Naive B cell (primary cell): ENCODE data around the gene SLC1A7. TPM values are rescaled to one million over a fixed set of nuclear protein-coding genes. Genes with fewer than 3 reads are reported as not detected.
A peak's percentile ranks its signal among the peaks of the same experiment; 100 is the strongest.

Experiments used
- ATAC-seq, 2 donors: fragments of 150-1000 bp; cut with Tn5 transposase; 2 replicates each; pipeline ENCODE4 v1.10.0; 2021; ENCODE audit warnings: low read depth in 2 of 2, mild to moderate bottlenecking in 2 of 2, moderate library complexity in 2 of 2
- DNase-seq: peaks from one replicate; pipeline ENCODE4 v3.0.0; 2022
- H3K27ac Mint-ChIP-seq, 6 donors: one replicate each; pipeline ENCODE4 v1.8.0; 2020 to 2022; ENCODE audit warnings: mild to moderate bottlenecking in 6 of 6, mixed read lengths in 6 of 6, moderate library complexity in 5 of 6, inconsistent platforms in 2 of 6
- H3K27me3 Mint-ChIP-seq, 3 donors: one replicate each; pipeline ENCODE4 v1.8.0; 2021 to 2022; ENCODE audit warnings: mixed read lengths in 3 of 3, mild to moderate bottlenecking in 1 of 3
- H3K36me3 Mint-ChIP-seq, 2 donors: one replicate each; pipeline ENCODE4 v1.8.0; 2020 to 2022; ENCODE audit warnings: mixed read lengths in 2 of 2, inconsistent platforms in 1 of 2, mild to moderate bottlenecking in 1 of 2
- H3K4me1 Mint-ChIP-seq, 3 donors: one replicate each; pipeline ENCODE4 v1.8.0; 2020 to 2022; ENCODE audit warnings: mixed read lengths in 3 of 3, inconsistent platforms in 1 of 3, mild to moderate bottlenecking in 1 of 3, moderate library complexity in 1 of 3
- H3K4me3 Mint-ChIP-seq, 8 donors: one replicate each; pipeline ENCODE4 v1.8.0; 2020 to 2022; ENCODE audit warnings: mild to moderate bottlenecking in 8 of 8, mixed read lengths in 8 of 8, moderate library complexity in 8 of 8, inconsistent platforms in 2 of 8
- H3K9me3 Mint-ChIP-seq, 7 donors: one replicate each; pipeline ENCODE4 v1.8.0; 2020 to 2022; ENCODE audit warnings: mixed read lengths in 7 of 7, mild to moderate bottlenecking in 5 of 7, inconsistent platforms in 2 of 7, moderate library complexity in 1 of 7
- polyA plus RNA-seq, 6 donors: library from polyadenylated mRNA; unstranded; fragments of 300-500 nt; fragmentation: Illumina TruSeq; gene quantifications; one replicate each; pipeline ENCODE4 v1.2.3, GENCODE V29; 2021; ENCODE audit warnings: low read depth in 6 of 6

SLC1A7 gene
- polyA plus RNA-seq, 6 donors from 2014 or later, result not detected

DNA sequence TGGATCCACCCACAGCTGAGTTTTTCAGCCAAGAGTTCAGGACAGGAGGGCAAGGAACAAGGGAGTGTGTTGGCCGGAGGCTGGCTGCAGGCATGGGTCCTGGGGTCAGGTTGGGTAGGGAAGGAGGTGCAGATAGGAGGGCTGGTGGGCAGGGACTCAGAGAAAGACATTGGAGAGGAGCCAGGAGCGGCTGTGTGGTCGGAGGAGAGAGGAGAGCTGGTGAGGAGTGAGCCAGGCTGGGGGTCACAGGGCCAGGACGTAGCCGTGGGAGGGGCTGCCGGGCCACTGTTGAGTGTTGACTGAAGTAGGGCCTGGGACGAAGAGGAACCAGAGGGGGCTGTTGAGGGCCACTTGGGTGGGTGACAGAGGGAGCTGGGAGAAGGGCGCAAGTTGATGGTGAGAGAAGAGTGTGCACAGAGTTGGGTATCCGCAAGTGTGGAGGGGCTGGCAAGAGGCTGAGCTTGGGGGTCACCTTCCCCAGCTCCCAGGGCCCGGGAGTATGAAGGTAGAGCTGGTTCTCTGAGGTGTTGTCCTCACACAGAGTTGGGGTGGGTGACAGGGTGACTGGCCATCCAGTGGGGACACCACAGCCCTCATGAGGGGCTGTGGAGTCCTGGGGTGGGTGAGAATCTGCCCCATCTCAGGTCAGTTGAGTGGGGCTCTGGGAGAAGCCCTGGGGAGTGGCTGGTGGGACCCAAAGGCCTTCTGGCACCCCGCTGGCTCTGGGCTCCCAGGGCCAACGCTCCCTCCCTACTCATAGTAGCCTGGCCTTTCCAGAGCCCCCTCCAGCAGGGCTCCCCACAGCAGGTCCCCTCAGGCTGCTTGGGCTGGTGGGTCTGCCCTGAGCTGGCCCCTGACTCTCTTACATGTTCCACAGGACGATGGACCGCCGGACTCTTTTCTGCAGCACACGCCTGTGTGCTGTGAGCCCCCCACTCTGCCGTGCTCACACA is 58.5 kb downstream of the SLC1A7 start:
- Mint-ChIP-seq H3K4me1 (peaks cover 0 to 8% (median 0%) of the 10 kb centered on the region in 3 donors), H3K9me3 (no peaks in the 10 kb centered on the region), H3K36me3 (no peaks in the 10 kb centered on the region), H3K4me3 (no peak overlapping the region), H3K27ac (peak overlapping the region in 1 of 6 donors; percentile 94), H3K27me3 (peaks cover 0 to 13% (median 10%) of the 10 kb centered on the region in 3 donors)
- DNase-seq, result no peak
- no peak for ATAC-seq

DNA sequence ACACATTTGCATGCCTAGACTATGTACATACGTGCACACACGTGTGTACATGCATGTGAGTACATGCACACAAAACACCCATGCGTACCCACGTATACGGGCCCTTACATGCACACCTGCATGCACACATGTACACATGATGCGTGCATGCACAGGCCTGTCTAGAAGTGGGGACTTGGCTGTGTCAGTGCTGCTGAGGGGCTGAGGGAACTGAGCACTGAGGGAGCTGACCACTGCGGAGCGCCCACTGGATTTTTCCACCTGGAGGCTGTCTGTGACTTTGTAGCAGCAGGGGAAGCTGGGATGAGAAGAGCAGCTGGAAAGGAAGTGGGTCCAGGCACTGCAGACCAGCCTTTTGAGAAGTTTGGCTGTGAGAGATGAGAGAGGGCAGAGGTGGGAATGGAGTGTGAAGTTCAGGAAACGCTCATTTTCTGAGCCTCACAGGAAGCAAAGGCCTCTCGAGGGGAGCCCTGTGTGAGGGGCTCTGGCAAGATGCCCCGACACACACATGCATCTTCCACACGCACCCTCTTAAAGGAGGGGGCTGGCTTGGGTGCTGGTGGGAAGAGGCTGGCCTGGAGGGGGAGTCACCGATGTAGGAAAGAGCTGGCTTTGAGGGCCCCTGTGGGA is 59.5 kb downstream of the SLC1A7 start:
- Mint-ChIP-seq H3K4me3 (no peak overlapping the region), H3K27me3 (peaks cover 0 to 10% (median 9%) of the 10 kb centered on the region in 3 donors), H3K9me3 (no peaks in the 10 kb centered on the region), H3K4me1 (peaks cover 0 to 8% (median 0%) of the 10 kb centered on the region in 3 donors), H3K36me3 (no peaks in the 10 kb centered on the region), H3K27ac (no peak overlapping the region)
- ATAC-seq (no peak), DNase-seq (no peak)

DNA sequence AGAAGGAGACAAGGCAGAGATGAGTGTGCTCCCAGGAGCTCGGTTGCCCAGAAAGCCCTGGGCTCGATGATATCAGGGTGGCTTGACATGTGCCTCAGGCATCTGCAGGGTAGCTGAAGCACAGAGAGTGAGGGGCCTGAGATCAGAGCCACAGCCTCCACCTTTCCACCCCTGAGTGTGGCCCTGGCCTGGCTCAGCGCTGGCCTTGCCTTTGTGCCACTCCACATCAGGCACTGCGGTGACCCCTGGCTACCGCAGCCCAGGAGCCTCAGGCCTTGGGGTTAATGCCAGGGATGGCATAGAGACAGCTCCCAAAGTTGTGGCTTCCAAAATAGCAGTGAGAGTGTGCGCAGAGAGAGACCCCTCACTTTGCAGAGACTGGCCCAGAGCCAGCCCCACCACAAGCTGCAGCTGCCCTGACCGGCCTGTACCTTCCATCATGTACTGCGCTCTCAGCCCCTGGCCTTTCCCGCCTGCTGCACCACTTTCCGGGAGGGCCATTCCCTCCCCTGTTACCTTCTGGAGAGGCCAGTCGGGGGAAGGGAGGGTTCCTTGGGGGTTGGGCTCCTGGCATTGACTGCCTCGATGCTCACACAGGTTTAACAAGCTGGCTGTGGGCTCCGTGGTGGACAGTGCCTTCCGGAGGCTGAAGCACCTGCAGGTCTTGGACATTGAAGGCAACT is 60.9 kb downstream of the SLC1A7 start:
- ATAC-seq (no peak), DNase-seq (no peak)
- H3K9me3 Mint-ChIP-seq, result no peaks in the 10 kb centered on the region
- H3K4me1 Mint-ChIP-seq, result peaks cover 0 to 8% (median 0%) of the 10 kb centered on the region in 3 donors
- no peak overlapping the region for H3K4me3 Mint-ChIP-seq
- H3K27me3 Mint-ChIP-seq, result peaks cover 0 to 10% (median 9%) of the 10 kb centered on the region in 3 donors
- H3K36me3 Mint-ChIP-seq, result no peaks in the 10 kb centered on the region
- H3K27ac Mint-ChIP-seq, result no peak overlapping the region

DNA sequence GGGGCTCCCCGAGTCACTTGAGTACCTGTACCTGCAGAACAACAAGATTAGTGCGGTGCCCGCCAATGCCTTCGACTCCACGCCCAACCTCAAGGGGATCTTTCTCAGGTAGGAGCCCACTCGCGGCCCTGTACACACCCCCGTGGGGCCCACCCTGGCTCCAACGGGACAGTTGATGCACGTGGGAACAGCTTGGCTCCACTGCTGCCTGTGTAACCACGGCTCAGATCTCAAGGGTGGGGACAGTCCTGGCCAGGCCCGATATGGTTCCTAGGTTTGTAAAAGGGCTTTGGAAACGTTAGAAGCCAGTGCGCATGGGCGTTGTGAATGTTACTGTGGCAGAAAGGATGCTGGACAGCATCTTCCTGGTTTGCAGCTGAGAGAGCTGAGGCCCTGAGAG is 61.7 kb downstream of the SLC1A7 start:
- DNase-seq (no peak), ATAC-seq (no peak)
- Mint-ChIP-seq H3K27ac (peak overlapping the region in 1 of 6 donors; percentile 4), H3K27me3 (peaks cover 0 to 10% (median 9%) of the 10 kb centered on the region in 3 donors), H3K9me3 (no peaks in the 10 kb centered on the region), H3K4me1 (peaks cover 0 to 8% (median 0%) of the 10 kb centered on the region in 3 donors), H3K4me3 (no peak overlapping the region), H3K36me3 (no peaks in the 10 kb centered on the region)

DNA sequence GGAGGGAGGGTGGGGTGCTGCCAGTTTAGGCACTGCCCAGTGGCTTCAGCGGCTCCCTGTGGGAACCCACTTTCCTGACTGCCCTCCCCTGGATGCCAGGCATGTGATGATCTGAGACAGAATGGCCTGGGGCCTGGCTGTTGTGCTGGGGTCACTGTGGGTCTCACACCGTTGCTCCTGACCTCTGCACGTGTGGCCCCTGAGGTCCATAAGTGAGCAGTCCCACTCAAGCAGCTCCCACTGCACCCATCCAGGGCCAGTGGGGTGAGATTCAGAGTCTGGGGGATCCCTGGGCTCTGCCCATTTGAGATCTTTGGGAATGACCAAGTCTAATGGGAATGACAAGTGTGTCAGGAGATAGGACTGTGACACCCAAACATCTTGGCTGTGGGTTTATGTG is 62.4 kb downstream of the SLC1A7 start:
- H3K27ac Mint-ChIP-seq, result peak overlapping the region in 1 of 6 donors; percentile 15
- peaks cover 0 to 8% (median 0%) of the 10 kb centered on the region in 3 donors for H3K4me1 Mint-ChIP-seq
- H3K4me3 Mint-ChIP-seq, result no peak overlapping the region
- H3K9me3 Mint-ChIP-seq, result no peaks in the 10 kb centered on the region
- ATAC-seq (no peak), DNase-seq (no peak)
- no peaks in the 10 kb centered on the region for H3K36me3 Mint-ChIP-seq
- peaks cover 3 to 16% (median 13%) of the 10 kb centered on the region in 3 donors for H3K27me3 Mint-ChIP-seq

DNA sequence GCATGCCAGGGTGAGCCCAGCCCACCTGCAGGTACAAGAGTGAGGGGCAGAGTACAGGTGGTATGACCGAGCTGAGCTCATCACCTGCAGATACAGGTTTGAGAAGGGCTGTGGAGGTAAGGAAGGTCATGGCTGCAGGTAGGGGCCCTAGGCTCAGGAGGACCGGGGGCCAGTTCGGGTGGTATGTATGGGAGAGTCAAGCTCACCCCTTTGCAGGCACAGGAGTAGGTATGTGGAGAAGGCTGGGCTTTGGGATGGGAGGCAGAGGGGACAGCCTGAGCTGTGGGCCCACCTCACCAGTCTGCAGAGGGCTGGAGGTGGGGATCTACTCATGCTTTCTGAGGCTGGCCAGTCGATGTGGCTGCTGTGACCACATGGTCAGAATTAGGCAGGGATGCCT is 63.2 kb downstream of the SLC1A7 start:
- Mint-ChIP-seq H3K36me3 (no peaks in the 10 kb centered on the region), H3K27me3 (peaks cover 5 to 17% (median 13%) of the 10 kb centered on the region in 3 donors), H3K4me3 (peak overlapping the region in 1 of 8 donors; percentile 22), H3K9me3 (no peaks in the 10 kb centered on the region), H3K27ac (peak overlapping the region in 1 of 6 donors; percentile 22), H3K4me1 (peaks cover 0 to 8% (median 0%) of the 10 kb centered on the region in 3 donors)
- DNase-seq (no peak), ATAC-seq (no peak)

DNA sequence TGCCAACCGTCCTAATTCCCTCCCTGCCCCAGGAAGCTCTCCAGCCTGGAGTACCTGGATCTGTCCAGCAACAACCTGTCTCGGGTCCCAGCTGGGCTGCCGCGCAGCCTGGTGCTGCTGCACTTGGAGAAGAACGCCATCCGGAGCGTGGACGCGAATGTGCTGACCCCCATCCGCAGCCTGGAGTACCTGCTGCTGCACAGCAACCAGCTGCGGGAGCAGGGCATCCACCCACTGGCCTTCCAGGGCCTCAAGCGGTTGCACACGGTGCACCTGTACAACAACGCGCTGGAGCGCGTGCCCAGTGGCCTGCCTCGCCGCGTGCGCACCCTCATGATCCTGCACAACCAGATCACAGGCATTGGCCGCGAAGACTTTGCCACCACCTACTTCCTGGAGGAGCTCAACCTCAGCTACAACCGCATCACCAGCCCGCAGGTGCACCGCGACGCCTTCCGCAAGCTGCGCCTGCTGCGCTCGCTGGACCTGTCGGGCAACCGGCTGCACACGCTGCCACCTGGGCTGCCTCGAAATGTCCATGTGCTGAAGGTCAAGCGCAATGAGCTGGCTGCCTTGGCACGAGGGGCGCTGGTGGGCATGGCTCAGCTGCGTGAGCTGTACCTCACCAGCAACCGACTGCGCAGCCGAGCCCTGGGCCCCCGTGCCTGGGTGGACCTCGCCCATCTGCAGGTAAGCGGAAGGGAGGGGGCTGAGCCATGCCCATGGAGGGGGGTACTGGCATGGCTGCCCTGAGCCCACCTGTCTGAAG is 63.9 kb downstream of the SLC1A7 start:
- peaks cover 5 to 16% (median 8%) of the 10 kb centered on the region in 3 donors for H3K27me3 Mint-ChIP-seq
- H3K4me3 Mint-ChIP-seq, result no peak overlapping the region
- peaks cover 0 to 8% (median 0%) of the 10 kb centered on the region in 3 donors for H3K4me1 Mint-ChIP-seq
- no peaks in the 10 kb centered on the region for H3K9me3 Mint-ChIP-seq
- H3K27ac Mint-ChIP-seq, result no peak overlapping the region
- ATAC-seq (no peak), DNase-seq (no peak)
- no peaks in the 10 kb centered on the region for H3K36me3 Mint-ChIP-seq

DNA sequence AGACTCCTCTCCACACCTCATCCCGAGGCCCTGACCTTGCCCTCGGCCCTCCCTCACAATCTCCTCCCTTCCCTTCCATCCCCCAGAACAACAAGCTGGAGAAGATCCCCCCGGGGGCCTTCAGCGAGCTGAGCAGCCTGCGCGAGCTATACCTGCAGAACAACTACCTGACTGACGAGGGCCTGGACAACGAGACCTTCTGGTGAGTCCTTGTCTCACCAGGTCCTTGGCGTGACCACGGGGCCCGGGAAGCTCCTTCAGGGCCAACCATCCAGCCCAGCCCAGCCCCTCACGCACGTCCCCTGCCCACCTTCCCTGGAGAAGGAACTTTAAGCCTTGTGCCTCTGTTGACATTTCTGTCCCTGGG is 64.9 kb downstream of the SLC1A7 start:
- DNase-seq (no peak), ATAC-seq (no peak)
- H3K27ac Mint-ChIP-seq, result no peak overlapping the region
- no peaks in the 10 kb centered on the region for H3K9me3 Mint-ChIP-seq
- no peaks in the 10 kb centered on the region for H3K4me1 Mint-ChIP-seq
- no peak overlapping the region for H3K4me3 Mint-ChIP-seq
- no peaks in the 10 kb centered on the region for H3K36me3 Mint-ChIP-seq
- H3K27me3 Mint-ChIP-seq, result peaks cover 5 to 8% (median 5%) of the 10 kb centered on the region in 3 donors

DNA sequence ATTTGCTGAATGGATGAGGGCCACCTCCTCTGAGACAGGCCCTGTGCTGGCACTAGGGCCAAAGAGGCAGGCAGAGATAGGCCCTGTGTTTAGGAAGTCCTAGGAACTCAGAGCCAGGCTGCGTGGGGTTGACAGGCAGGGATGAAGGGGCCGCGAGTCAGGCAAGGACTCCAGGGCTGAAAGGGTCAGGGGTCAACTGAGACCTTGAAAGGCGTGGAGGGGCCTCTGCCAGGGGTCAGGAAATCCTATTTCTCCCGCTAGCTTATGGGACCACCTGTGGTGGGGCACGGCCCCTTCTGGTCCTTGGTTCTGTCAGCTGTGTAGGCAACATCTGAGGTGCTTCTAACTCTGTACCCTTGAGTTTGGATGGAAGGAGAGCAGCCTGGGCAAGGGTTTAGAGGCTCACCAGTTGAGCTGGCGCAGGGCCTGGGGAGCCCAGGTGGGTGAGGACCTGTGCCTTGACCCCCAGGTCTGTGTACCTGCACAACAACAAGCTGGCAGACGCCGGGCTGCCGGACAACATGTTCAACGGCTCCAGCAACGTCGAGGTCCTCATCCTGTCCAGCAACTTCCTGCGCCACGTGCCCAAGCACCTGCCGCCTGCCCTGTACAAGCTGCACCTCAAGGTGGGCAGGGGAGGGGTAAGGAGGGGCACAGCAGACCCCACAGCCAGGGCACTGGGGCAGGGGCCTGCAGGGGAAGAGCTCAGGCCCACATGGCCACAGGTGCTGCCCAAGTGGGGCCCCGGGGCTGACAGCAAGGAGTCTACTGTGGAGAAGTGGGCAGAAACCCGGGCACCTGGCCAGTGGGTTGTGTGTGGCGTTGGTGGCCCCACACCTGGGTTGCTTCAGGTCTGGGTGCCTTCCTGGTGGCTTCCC is 65.5 kb downstream of the SLC1A7 start:
- Mint-ChIP-seq H3K9me3 (no peaks in the 10 kb centered on the region), H3K27ac (no peak overlapping the region), H3K27me3 (peaks cover 5 to 8% (median 5%) of the 10 kb centered on the region in 3 donors), H3K36me3 (no peaks in the 10 kb centered on the region), H3K4me1 (no peaks in the 10 kb centered on the region), H3K4me3 (no peak overlapping the region)
- ATAC-seq, result no peak
- DNase-seq, result no peak

DNA sequence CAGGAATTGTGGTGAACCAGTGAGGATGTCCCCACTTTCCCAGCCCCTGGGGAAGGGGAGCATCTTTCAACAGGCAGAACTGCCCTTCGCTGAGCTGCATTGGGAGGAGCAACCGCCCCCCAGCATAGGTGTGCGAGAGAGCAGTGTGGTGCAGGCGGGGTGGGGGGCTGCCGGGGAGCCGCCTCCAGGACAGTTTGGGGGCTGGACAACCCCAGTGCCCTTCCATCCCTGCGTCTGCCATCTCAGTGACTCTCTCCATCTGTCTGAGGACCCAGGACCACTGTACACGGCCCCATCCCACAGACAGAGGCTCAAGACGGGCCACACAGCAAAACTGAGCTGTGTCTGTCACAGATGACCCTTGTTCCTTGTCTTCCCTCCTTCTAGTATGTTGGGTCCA is 66.3 kb downstream of the SLC1A7 start:
- DNase-seq (no peak), ATAC-seq (no peak)
- H3K4me3 Mint-ChIP-seq, result no peak overlapping the region
- H3K36me3 Mint-ChIP-seq, result no peaks in the 10 kb centered on the region
- no peaks in the 10 kb centered on the region for H3K4me1 Mint-ChIP-seq
- H3K27ac Mint-ChIP-seq, result peak overlapping the region in 1 of 6 donors; percentile 28
- no peaks in the 10 kb centered on the region for H3K9me3 Mint-ChIP-seq
- H3K27me3 Mint-ChIP-seq, result peaks cover 5 to 8% (median 5%) of the 10 kb centered on the region in 3 donors

DNA sequence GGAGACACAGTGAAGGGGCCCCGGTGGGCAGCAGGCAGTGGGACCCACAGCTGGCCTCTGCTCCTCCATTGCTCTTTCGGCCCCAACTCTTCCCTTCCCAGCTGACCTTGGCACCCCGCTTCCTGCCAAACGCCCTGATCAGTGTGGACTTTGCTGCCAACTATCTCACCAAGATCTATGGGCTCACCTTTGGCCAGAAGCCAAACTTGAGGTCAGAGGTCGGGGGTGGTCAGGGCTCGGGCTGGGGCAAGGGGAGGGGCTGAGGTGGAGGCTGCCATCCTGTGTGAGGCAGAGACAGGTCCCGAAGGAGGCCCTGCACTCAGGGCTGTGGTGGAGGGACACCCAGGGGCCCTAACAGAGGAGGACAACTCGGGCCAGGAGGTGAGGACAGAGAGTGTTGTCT is 66.7 kb downstream of the SLC1A7 start:
- Mint-ChIP-seq H3K4me1 (no peaks in the 10 kb centered on the region), H3K4me3 (no peak overlapping the region), H3K27ac (peak overlapping the region in 1 of 6 donors; percentile 28), H3K27me3 (peaks cover 5 to 8% (median 5%) of the 10 kb centered on the region in 3 donors), H3K36me3 (no peaks in the 10 kb centered on the region), H3K9me3 (no peaks in the 10 kb centered on the region)
- ATAC-seq (no peak), DNase-seq (no peak)

DNA sequence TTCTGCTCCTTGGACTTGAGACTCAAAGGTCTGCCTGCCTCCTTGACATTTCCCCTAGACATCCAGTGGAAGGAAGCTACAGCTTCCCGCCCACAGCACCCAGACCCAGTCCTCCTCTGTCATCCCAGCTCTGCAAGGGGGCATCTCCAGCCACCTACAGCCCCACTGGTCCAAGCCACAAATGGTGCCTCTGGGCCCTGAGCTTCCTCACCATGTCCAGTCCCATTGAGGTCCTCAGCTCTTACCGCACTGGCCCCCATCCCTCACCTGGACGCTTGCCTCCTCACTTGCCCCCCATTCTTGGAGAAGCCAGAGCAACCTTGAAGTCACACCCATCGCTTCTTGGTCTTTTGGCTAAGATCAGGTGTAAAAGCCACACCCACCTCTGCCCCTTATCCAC is 67.2 kb downstream of the SLC1A7 start:
- Mint-ChIP-seq H3K4me3 (no peak overlapping the region), H3K27me3 (peaks cover 5 to 8% (median 5%) of the 10 kb centered on the region in 3 donors), H3K36me3 (no peaks in the 10 kb centered on the region), H3K9me3 (no peaks in the 10 kb centered on the region), H3K27ac (no peak overlapping the region), H3K4me1 (no peaks in the 10 kb centered on the region)
- ATAC-seq (no peak), DNase-seq (no peak)
